DND-41 (cell line): ENCODE measurements around the gene ENO3.
"Not testable (repeated sequence)": the region's sequence is repeated elsewhere in the genome, so short reads cannot be mapped to it uniquely, and the experiment has no call there.

Experiments used
- ATAC-seq: fragments of 200-7000 bp; cut with Tn5 transposase; 3 replicates; pipeline ENCODE4 v1.9.1; 2021; ENCODE audit warnings: low read depth; ENCODE audit not compliant: insufficient read depth
- DNase-seq: peaks from one replicate; pipeline ENCODE4 v3.0.0-alpha.2; 2020
- H2AFZ ChIP-seq: 2 replicates; pipeline ENCODE4 v1.6.0; 2012; ENCODE audit warnings: low read depth, low read length
- H3K27ac ChIP-seq: 2 replicates; pipeline ENCODE4 v1.5.1; 2012; ENCODE audit warnings: low read length, inconsistent platforms
- H3K27me3 ChIP-seq: fragments of 200-600 bp; sonication (generic); 2 replicates; pipeline ENCODE4 v1.6.0; 2012; ENCODE audit warnings: low read length, mild to moderate bottlenecking, inconsistent platforms; ENCODE audit not compliant: insufficient read depth, poor library complexity
- H3K36me3 ChIP-seq: 2 replicates; pipeline ENCODE4 v1.5.1; 2012; ENCODE audit warnings: low read length, inconsistent platforms; ENCODE audit not compliant: insufficient read depth
- H3K4me1 ChIP-seq: 2 replicates; pipeline ENCODE4 v1.5.1; 2012; ENCODE audit warnings: mild to moderate bottlenecking, low read length; ENCODE audit not compliant: insufficient read depth
- H3K4me2 ChIP-seq: 2 replicates; pipeline ENCODE4 v1.6.0; 2012; ENCODE audit warnings: mild to moderate bottlenecking, moderate library complexity, low read length, inconsistent platforms; ENCODE audit not compliant: insufficient read depth
- H3K4me3 ChIP-seq, 2 experiments: fragments of 200-600 bp in 1 of 2; shearing (Covaris generic) in 1 of 2; 2 replicates each; pipeline ENCODE4 v1.5.1; 2012 to 2016; ENCODE audit warnings: inconsistent platforms in 2 of 2, low read length in 2 of 2, mild to moderate bottlenecking in 2 of 2, low read depth in 1 of 2, moderate library complexity in 1 of 2
- H3K79me2 ChIP-seq: 2 replicates; pipeline ENCODE4 v1.6.0; 2012; ENCODE audit warnings: low read length, inconsistent platforms; ENCODE audit not compliant: insufficient read depth
- H3K9ac ChIP-seq: 2 replicates; pipeline ENCODE4 v1.6.0; 2012; ENCODE audit warnings: low read depth, mild to moderate bottlenecking, inconsistent platforms, low read length, moderate library complexity
- H3K9me3 ChIP-seq: 2 replicates; pipeline ENCODE4 v1.5.1; 2012; ENCODE audit warnings: low read length, moderate library complexity, mild to moderate bottlenecking, inconsistent platforms; ENCODE audit not compliant: insufficient read depth, severe bottlenecking
- H4K20me1 ChIP-seq: 2 replicates; pipeline ENCODE4 v1.6.0; 2012; ENCODE audit warnings: low read length; ENCODE audit not compliant: insufficient read depth
- CTCF ChIP-seq: IDR thresholded peaks from 2 replicates; pipeline ENCODE4 v1.5.1; 2012; ENCODE audit warnings: borderline replicate concordance, low read length, moderate library complexity, mild to moderate bottlenecking; ENCODE audit not compliant: poor library complexity, severe bottlenecking; ENCODE audit errors: extremely low read depth
- EZH2 ChIP-seq: IDR thresholded peaks from 3 replicates; pipeline ENCODE4 v1.6.1; 2012; ENCODE audit warnings: borderline replicate concordance, low read depth, mild to moderate bottlenecking, moderate library complexity, low read length, inconsistent platforms; ENCODE audit not compliant: severe bottlenecking

ENO3 gene

GRCh38 chr17:4921320-4921719 lies 29.6 kb upstream of the ENO3 start:
- H2AFZ ChIP-seq = no peak overlapping the region
- no peak for ATAC-seq
- H3K4me3 ChIP-seq = no peak overlapping the region
- DNase-seq = no peak
- no peaks in the 10 kb centered on the region for H3K9me3 ChIP-seq
- no peaks in the 10 kb centered on the region for H3K4me1 ChIP-seq
- TF ChIP-seq CTCF = no peak
- TF ChIP-seq EZH2 = no peak
- H4K20me1 ChIP-seq = no peaks in the 10 kb centered on the region
- no peak overlapping the region for H3K4me2 ChIP-seq
- no peaks in the 10 kb centered on the region for H3K27me3 ChIP-seq
- no peaks in the 10 kb centered on the region for H3K36me3 ChIP-seq
- H3K79me2 ChIP-seq = no peaks in the 10 kb centered on the region
- H3K9ac ChIP-seq = no peak overlapping the region
- H3K27ac ChIP-seq = no peak overlapping the region

GRCh38 chr17:4926577-4927335 lies 24.2 kb upstream of the ENO3 start:
- H3K9ac ChIP-seq, H3K9me3 ChIP-seq, H2AFZ ChIP-seq, H3K4me1 ChIP-seq, H3K4me3 ChIP-seq, H3K4me2 ChIP-seq, H3K36me3 ChIP-seq, H3K79me2 ChIP-seq, H4K20me1 ChIP-seq, H3K27me3 ChIP-seq, ATAC-seq, DNase-seq, H3K27ac ChIP-seq: not testable (repeated sequence)

- Histone ChIP-seq H3K27ac (no peak overlapping the region), H3K36me3 (no peaks in the 10 kb centered on the region), H3K9me3 (no peaks in the 10 kb centered on the region), H3K4me2 (no peak overlapping the region), H4K20me1 (no peaks in the 10 kb centered on the region), H3K9ac (no peak overlapping the region), H3K4me3 (no peak overlapping the region), H3K4me1 (no peaks in the 10 kb centered on the region), H2AFZ (no peak overlapping the region), H3K27me3 (no peaks in the 10 kb centered on the region), H3K79me2 (no peaks in the 10 kb centered on the region)
- DNase-seq (no peak), ATAC-seq (no peak)
- TF ChIP-seq EZH2 (no peak), CTCF (no peak)
Observed at GRCh38 chr17:4928881-4929280, 22.0 kb upstream of the ENO3 start.

- ATAC-seq (no peak), DNase-seq (no peak)
- Histone ChIP-seq H3K79me2 (no peaks in the 10 kb centered on the region), H3K4me2 (no peak within 1 kb of the TSS), H2AFZ (no peak within 1 kb of the TSS), H3K27me3 (no peaks in the 10 kb centered on the region), H3K9ac (no peak within 1 kb of the TSS), H3K27ac (no peak within 1 kb of the TSS), H4K20me1 (peaks cover 8% of the 10 kb centered on the region; the same call in 1 of the 2 replicates), H3K9me3 (no peaks in the 10 kb centered on the region), H3K36me3 (peaks cover 5% of the 10 kb centered on the region), H3K4me1 (no peaks in the 10 kb centered on the region), H3K4me3 (no peak within 1 kb of the TSS)
- TF ChIP-seq CTCF (no peak), EZH2 (no peak)
Observed at GRCh38 chr17:4931963-4932362, 19.0 kb upstream of the ENO3 start, which contains the start of gene GP1BA. Gene GP1BA (plus strand): TSS chr17:4932277. CDS start chr17:4932605, 328 bp downstream.
